IMR-90 (cell line): Measurements from ENCODE around the gene FBXL13. TPM values are rescaled to one million over a fixed set of nuclear protein-coding genes. Genes with fewer than 3 reads are reported as not detected.

ENCODE experiments used
- ATAC-seq: fragments of 200-7000 bp; cut with Tn5 transposase; 2 replicates; pipeline ENCODE4 v1.9.1; 2020; ENCODE audit warnings: low read depth, mild to moderate bottlenecking, moderate library complexity
- BruUV-seq: library from RNA; stranded (reverse); fragments of 400-500 nt; replicated peaks from 2 replicates; lab custom pipeline; 2021; lab: Mats Ljungman, UMichigan
- CTCF ChIA-PET: fragments of 300-600 bp; formaldehyde crosslinking; extraction: SDS; loops from one replicate; lab custom pipeline; 2021; ENCODE audit warnings: antibody characterized with exemption; lab: Yijun Ruan, JAX
- POLR2A ChIA-PET: fragments of 300-600 bp; sonication (Branson Sonifier 250); formaldehyde crosslinking; loops from one replicate; lab custom pipeline; 2022; ENCODE audit warnings: antibody characterized with exemption; ENCODE audit not compliant: unreplicated experiment; lab: Charles Lee
- DNase-seq: peaks from one replicate; pipeline ENCODE4 v3.0.0; 2013
- H2AFZ ChIP-seq: replicated peaks from 2 replicates; pipeline ENCODE3; 2013; ENCODE audit warnings: low read length, mild to moderate bottlenecking; ENCODE audit not compliant: poor library complexity
- H2AK5ac ChIP-seq: 2 replicates; pipeline ENCODE4 v1.6.1; 2013; ENCODE audit warnings: low read depth, low read length, inconsistent platforms
- H2AK9ac ChIP-seq: replicated peaks from 2 replicates; pipeline ENCODE3; 2013; ENCODE audit warnings: mild to moderate bottlenecking, low read depth, low read length, moderate library complexity; ENCODE audit not compliant: poor library complexity
- H2BK120ac ChIP-seq: 2 replicates; pipeline ENCODE4 v1.6.1; 2013; ENCODE audit warnings: low read depth, low read length, inconsistent platforms
- H2BK15ac ChIP-seq: 3 replicates; pipeline ENCODE4 v1.6.1; 2013; ENCODE audit warnings: low read depth, low read length, inconsistent platforms
- H2BK20ac ChIP-seq: 2 replicates; pipeline ENCODE4 v1.6.1; 2013; ENCODE audit warnings: low read depth, mild to moderate bottlenecking, inconsistent platforms, low read length, moderate library complexity
- H2BK5ac ChIP-seq: 2 replicates; pipeline ENCODE4 v1.6.1; 2013; ENCODE audit warnings: mild to moderate bottlenecking, low read depth, low read length, inconsistent platforms; ENCODE audit not compliant: poor library complexity, severe bottlenecking
- H3K14ac ChIP-seq: replicated peaks from 2 replicates; pipeline ENCODE4 v1.6.1; 2013; ENCODE audit warnings: low read depth, low read length, inconsistent platforms
- H3K18ac ChIP-seq: 2 replicates; pipeline ENCODE4 v1.6.1; 2013; ENCODE audit warnings: low read depth, low read length, control low read depth
- H3K23ac ChIP-seq: 2 replicates; pipeline ENCODE4 v1.6.1; 2013; ENCODE audit warnings: low read depth, low read length, inconsistent platforms
- H3K27ac ChIP-seq: 2 replicates; pipeline ENCODE4 v1.5.1; 2013; ENCODE audit warnings: mild to moderate bottlenecking, control low read depth, low read length; ENCODE audit not compliant: insufficient read depth
- H3K27me3 ChIP-seq: 2 replicates; pipeline ENCODE4 v1.6.1; 2013; ENCODE audit warnings: low read length; ENCODE audit not compliant: control insufficient read depth, insufficient read depth
- H3K36me3 ChIP-seq: 2 replicates; pipeline ENCODE4 v1.6.1; 2013; ENCODE audit warnings: low read length, mixed read lengths; ENCODE audit not compliant: control insufficient read depth, insufficient read depth
- H3K4ac ChIP-seq: 2 replicates; pipeline ENCODE4 v1.6.1; 2013; ENCODE audit warnings: low read depth, low read length, inconsistent platforms
- H3K4me1 ChIP-seq: 2 replicates; pipeline ENCODE4 v1.6.1; 2013; ENCODE audit warnings: low read length, mixed read lengths; ENCODE audit not compliant: control insufficient read depth, insufficient read depth
- H3K4me2 ChIP-seq: 2 replicates; pipeline ENCODE4 v1.6.1; 2013; ENCODE audit warnings: low read depth, mild to moderate bottlenecking, control low read depth, low read length, moderate library complexity
- H3K4me3 ChIP-seq: 2 replicates; pipeline ENCODE4 v1.5.1; 2013; ENCODE audit warnings: low read depth, mild to moderate bottlenecking, control low read depth, low read length, moderate library complexity; ENCODE audit not compliant: insufficient read depth
- H3K56ac ChIP-seq: 2 replicates; pipeline ENCODE4 v1.6.1; 2013; ENCODE audit warnings: low read length, inconsistent platforms; ENCODE audit not compliant: insufficient read depth; ENCODE audit errors: extremely low read depth
- H3K79me1 ChIP-seq, 2 experiments: 2 replicates each; pipeline ENCODE4 v1.6.1; 2013; ENCODE audit warnings: low read length in 2 of 2, inconsistent platforms in 1 of 2, low read depth in 1 of 2
- H3K9ac ChIP-seq: 2 replicates; pipeline ENCODE4 v1.6.1; 2013; ENCODE audit warnings: low read depth, low read length, control low read depth
- H3K9me1 ChIP-seq: 2 replicates; pipeline ENCODE4 v1.6.1; 2013; ENCODE audit warnings: low read length, inconsistent platforms; ENCODE audit not compliant: insufficient read depth
- H3K9me3 ChIP-seq: 2 replicates; pipeline ENCODE4 v1.6.1; 2013; ENCODE audit warnings: low read length; ENCODE audit not compliant: control insufficient read depth, insufficient read depth
- H4K20me1 ChIP-seq: 2 replicates; pipeline ENCODE4 v1.6.1; 2013; ENCODE audit warnings: low read length, inconsistent platforms; ENCODE audit not compliant: insufficient read depth
- H4K5ac ChIP-seq: 2 replicates; pipeline ENCODE4 v1.6.1; 2013; ENCODE audit warnings: mild to moderate bottlenecking, low read depth, low read length, control low read depth
- H4K8ac ChIP-seq, 2 experiments: 2 replicates each; pipeline ENCODE4 v1.6.1; 2013; ENCODE audit warnings: low read depth in 2 of 2, low read length in 2 of 2, control low read depth in 1 of 2, inconsistent platforms in 1 of 2
- H4K91ac ChIP-seq: 2 replicates; pipeline ENCODE4 v1.6.1; 2013; ENCODE audit warnings: low read depth, low read length, inconsistent platforms; ENCODE audit not compliant: insufficient read depth
- CHD1 ChIP-seq: IDR thresholded peaks from 2 replicates; pipeline ENCODE4 v1.6.1; 2012; ENCODE audit warnings: low read depth, low read length, improper control_type of control experiment
- MAZ ChIP-seq: IDR thresholded peaks from 2 replicates; pipeline ENCODE4 v1.6.1; 2012; ENCODE audit warnings: low read depth, mild to moderate bottlenecking, low read length, improper control_type of control experiment, moderate library complexity, borderline replicate concordance
- WGBS, 2 experiments: methylation state at CpG; one replicate each; pipeline versions ENCODE4 v1.1.5 to v1.1.7; 2013; ENCODE audit warnings: missing lambda C conversion rate in 2 of 2; ENCODE audit not compliant: insufficient read length in 1 of 2; ENCODE audit errors: extremely low coverage in 2 of 2; 5-methylcytosine and 5-hydroxymethylcytosine counted together
- dilution Hi-C: fragments of 300-500 bp; cut with HindIII; formaldehyde crosslinking; loops from one replicate; pipeline ENCODE4 v1.14.3; 2018; ENCODE audit warnings: low sequenced_read_pairs; ENCODE audit not compliant: unreplicated experiment
- in situ Hi-C: fragments of 300-500 bp; cut with MboI; formaldehyde crosslinking; loops from 3 replicates; pipeline ENCODE4 v1.14.3; 2019; ENCODE audit warnings: low sequenced_read_pairs, inconsistent platforms, mixed read lengths
- intact Hi-C: fragments of 100-400 bp; cut with micrococcal nuclease; formaldehyde crosslinking; loops from 2 replicates; pipeline ENCODE4 v1.10.0; 2022
- polyA plus RNA-seq, 3 experiments: library from polyadenylated mRNA; depleted of rRNA; stranded (reverse); fragments of >200 nt; gene quantifications; 2 replicates each; pipeline ENCODE4 v1.2.3, GENCODE V29; 2012; ENCODE audit warnings: low replicate concordance in 1 of 3
- total RNA-seq: library from RNA; depleted of rRNA; stranded (reverse); fragments of >200 nt; gene quantifications from 2 replicates; pipeline ENCODE4 v1.2.3, GENCODE V29; 2012

The FBXL13 gene
- total and polyA plus RNA-seq, 2 of the 4 experiments (the other 2 are of a cell fraction), result 0.24 to 0.36 TPM

GRCh38 chr7:102935450-102936115 is 139.0 kb downstream of the FBXL13 start:
- POLR2A ChIA-PET, result no interaction called here
- BruUV-seq, result no TSS peak
- H2BK20ac ChIP-seq, result no peak overlapping the region
- no peak overlapping the region for H3K4me2 ChIP-seq
- dilution Hi-C loops, result no loop called here
- no peak overlapping the region for H2BK120ac ChIP-seq
- H2AK9ac ChIP-seq, result no peak overlapping the region
- in situ Hi-C loops, result no loop called here
- H3K4me3 ChIP-seq, result no peak overlapping the region
- H2AFZ ChIP-seq, result no peak overlapping the region
- no peak overlapping the region for H4K5ac ChIP-seq
- CTCF ChIA-PET, result no interaction called here
- H3K9ac ChIP-seq, result no peak overlapping the region
- peaks cover 24% of the 10 kb centered on the region for H3K4me1 ChIP-seq
- H3K36me3 ChIP-seq, result peaks cover 14% of the 10 kb centered on the region
- H4K8ac ChIP-seq, result peak overlapping the region in 1 of 2 experiments; percentile 39; a peak in 1 of 4 replicates
- DNase-seq (no peak), ATAC-seq (no peak)
- peaks cover 31% of the 10 kb centered on the region for H3K9me1 ChIP-seq
- H4K20me1 ChIP-seq, result no peaks in the 10 kb centered on the region
- no peak overlapping the region for H3K56ac ChIP-seq
- H2BK5ac ChIP-seq, result no peak overlapping the region
- peak overlapping the region; percentile 56; the same call in 1 of the 2 replicates for H3K23ac ChIP-seq
- no peaks in the 10 kb centered on the region for H3K27me3 ChIP-seq
- H4K91ac ChIP-seq, result no peak overlapping the region
- H3K79me1 ChIP-seq, result peaks cover 16 to 52% of the 10 kb centered on the region in 2 experiments
- H3K9me3 ChIP-seq, result no peaks in the 10 kb centered on the region
- no peak overlapping the region for H3K18ac ChIP-seq
- 0 out of 2 replicates have a peak overlapping the region, but pooled peaks have one; percentile 33 for H3K14ac ChIP-seq
- H3K27ac ChIP-seq, result no peak overlapping the region
- no CpG with 5 or more reads among the region's 6 CpGs for WGBS, 2 experiments
- no peak overlapping the region; the same call in 2 of the 3 replicates for H2BK15ac ChIP-seq
- H3K4ac ChIP-seq, result 0 out of 2 replicates have a peak overlapping the region, but pooled peaks have one; percentile 45
- no peak for TF ChIP-seq CHD1
- no peak for TF ChIP-seq MAZ
- no peak overlapping the region for H2AK5ac ChIP-seq
- intact Hi-C loops, result no loop called here
